Activated naive CD4-positive, alpha-beta T cell treated with anti-CD3 and anti-CD28 coated beads for 36 hours (primary cell): ENCODE measurements around the gene PTH2R. TPM values are rescaled to one million over a fixed set of nuclear protein-coding genes. Genes with fewer than 3 reads are reported as not detected.

ENCODE experiments used
- CTCF ChIA-PET: fragments of 350-600 bp; sonication (Branson Sonifier 250); formaldehyde crosslinking; loops from one replicate; lab custom pipeline; 2021; ENCODE audit warnings: antibody characterized with exemption; lab: Charles Lee
- DNase-seq: peaks from one replicate; pipeline ENCODE4 v3.0.0-alpha.2; 2020
- H3K27ac Mint-ChIP-seq: one replicate; pipeline ENCODE4 v1.8.0; 2021; ENCODE audit warnings: mild to moderate bottlenecking, mixed read lengths
- H3K27me3 Mint-ChIP-seq: one replicate; pipeline ENCODE4 v1.8.0; 2021; ENCODE audit warnings: low read depth, mixed read lengths
- H3K36me3 Mint-ChIP-seq: one replicate; pipeline ENCODE4 v1.8.0; 2021; ENCODE audit warnings: low read depth, mixed read lengths
- H3K4me1 Mint-ChIP-seq: one replicate; pipeline ENCODE4 v1.8.0; 2021; ENCODE audit warnings: low read depth, mixed read lengths
- H3K4me3 Mint-ChIP-seq: one replicate; pipeline ENCODE4 v1.8.0; 2021; ENCODE audit warnings: mild to moderate bottlenecking, moderate library complexity, mixed read lengths
- H3K9me3 Mint-ChIP-seq: one replicate; pipeline ENCODE4 v1.8.0; 2021; ENCODE audit warnings: mixed read lengths
- intact Hi-C: fragments of 100-400 bp; cut with micrococcal nuclease; formaldehyde crosslinking; loops from one replicate; pipeline ENCODE4 v1.15.1; 2023
- total RNA-seq, 2 experiments: library from RNA; stranded (reverse); gene quantifications; one replicate each; pipeline ENCODE4 v1.2.3, GENCODE V29; 2021

Gene PTH2R, protein sequence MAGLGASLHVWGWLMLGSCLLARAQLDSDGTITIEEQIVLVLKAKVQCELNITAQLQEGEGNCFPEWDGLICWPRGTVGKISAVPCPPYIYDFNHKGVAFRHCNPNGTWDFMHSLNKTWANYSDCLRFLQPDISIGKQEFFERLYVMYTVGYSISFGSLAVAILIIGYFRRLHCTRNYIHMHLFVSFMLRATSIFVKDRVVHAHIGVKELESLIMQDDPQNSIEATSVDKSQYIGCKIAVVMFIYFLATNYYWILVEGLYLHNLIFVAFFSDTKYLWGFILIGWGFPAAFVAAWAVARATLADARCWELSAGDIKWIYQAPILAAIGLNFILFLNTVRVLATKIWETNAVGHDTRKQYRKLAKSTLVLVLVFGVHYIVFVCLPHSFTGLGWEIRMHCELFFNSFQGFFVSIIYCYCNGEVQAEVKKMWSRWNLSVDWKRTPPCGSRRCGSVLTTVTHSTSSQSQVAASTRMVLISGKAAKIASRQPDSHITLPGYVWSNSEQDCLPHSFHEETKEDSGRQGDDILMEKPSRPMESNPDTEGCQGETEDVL
- not detected for total RNA-seq

GRCh38 chr2:208406474-208407451 is at the start of gene PTH2R:
TSS of gene PTH2R (plus strand) at chr2:208406792. CDS start at chr2:208407044, 252 bp downstream.
- CTCF ChIA-PET, result interaction anchor here (0.6 to 0.8 kb wide), 4 partner anchors 50 to 1592 kb away, joined by 3 to 8 read pairs (median 5); no protein-coding TSS in a partner anchor

DNA sequence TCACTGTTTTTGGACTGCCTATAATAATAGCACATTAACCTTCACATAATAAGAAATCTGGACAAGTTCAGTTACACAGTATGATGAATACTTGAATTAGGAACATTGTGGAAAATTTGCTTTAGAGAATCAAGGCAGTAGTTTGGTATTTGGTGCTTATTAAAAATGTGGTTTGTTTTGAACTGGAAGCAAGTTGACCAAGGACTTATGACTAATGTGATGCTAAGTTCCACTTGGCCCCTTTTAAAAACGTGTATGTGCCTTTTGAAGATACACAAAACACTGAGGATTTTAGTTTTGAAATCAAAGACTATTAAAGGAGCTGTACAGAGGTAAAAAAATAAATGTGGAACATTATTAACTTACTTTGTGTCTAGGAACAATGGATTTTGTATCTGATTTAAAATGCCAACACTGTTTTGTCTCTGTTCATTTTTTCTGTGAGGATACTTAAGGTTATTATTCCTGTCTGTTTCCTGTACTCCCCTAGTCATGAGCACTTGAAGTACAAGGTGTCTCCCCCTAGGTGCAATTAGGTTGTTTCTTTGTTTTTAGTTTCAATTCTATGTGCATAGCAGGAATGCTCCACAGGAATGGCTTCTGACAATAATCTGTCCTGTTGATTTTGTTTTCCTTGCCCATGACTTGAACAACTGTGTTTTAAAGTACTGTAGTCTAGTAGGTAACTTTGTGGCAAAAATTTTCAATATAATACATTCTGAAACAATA is 49.6 kb upstream of the PTH2R start:
- H3K4me1 Mint-ChIP-seq, result peaks cover 2% of the 10 kb centered on the region

More at GRCh38 chr2:208406474-208407451, at the start of gene PTH2R:
- intact Hi-C loops, result loop anchor here (5.0 to 10.0 kb wide), 3 partner anchors 801 to 1168 kb away; partner anchors contain the start of gene MAP2
- peaks cover 10% of the 10 kb centered on the region for H3K4me1 Mint-ChIP-seq
- no peak for DNase-seq
- H3K4me3 Mint-ChIP-seq, result no peak within 1 kb of the TSS
- H3K9me3 Mint-ChIP-seq, result no peaks in the 10 kb centered on the region
- peaks cover 41% of the 10 kb centered on the region for H3K27me3 Mint-ChIP-seq
- H3K27ac Mint-ChIP-seq, result no peak within 1 kb of the TSS
- no peaks in the 10 kb centered on the region for H3K36me3 Mint-ChIP-seq

GRCh38 chr2:208358758-208359631 is 47.6 kb upstream of the PTH2R start:
- DNase-seq, result no peak
- H3K36me3 Mint-ChIP-seq, result peaks cover 13% of the 10 kb centered on the region
- intact Hi-C loops, result loop anchor here (5.0 kb wide), 1 partner anchor 92 kb away; the partner anchor contains the start of gene PIKFYVE
- H3K27ac Mint-ChIP-seq, result no peak overlapping the region
- peaks cover 2% of the 10 kb centered on the region for H3K4me1 Mint-ChIP-seq
- CTCF ChIA-PET, result no interaction called here
- H3K27me3 Mint-ChIP-seq, result no peaks in the 10 kb centered on the region
- no peaks in the 10 kb centered on the region for H3K9me3 Mint-ChIP-seq
- H3K4me3 Mint-ChIP-seq, result no peak overlapping the region

More for the DNA sequence above, 49.6 kb upstream of the PTH2R start:
- no peak for DNase-seq
- no peaks in the 10 kb centered on the region for H3K27me3 Mint-ChIP-seq
- H3K27ac Mint-ChIP-seq, result no peak overlapping the region
- CTCF ChIA-PET, result interaction anchor here (0.6 to 1.1 kb wide), 2 partner anchors 50 to 116 kb away, joined by 4 to 8 read pairs; no protein-coding TSS in a partner anchor
- intact Hi-C loops, result loop anchor here (5.0 kb wide), 1 partner anchor 90 kb away; the partner anchor contains the start of gene PIKFYVE
- no peak overlapping the region for H3K4me3 Mint-ChIP-seq
- peaks cover 15% of the 10 kb centered on the region for H3K36me3 Mint-ChIP-seq
- H3K9me3 Mint-ChIP-seq, result no peaks in the 10 kb centered on the region

DNA sequence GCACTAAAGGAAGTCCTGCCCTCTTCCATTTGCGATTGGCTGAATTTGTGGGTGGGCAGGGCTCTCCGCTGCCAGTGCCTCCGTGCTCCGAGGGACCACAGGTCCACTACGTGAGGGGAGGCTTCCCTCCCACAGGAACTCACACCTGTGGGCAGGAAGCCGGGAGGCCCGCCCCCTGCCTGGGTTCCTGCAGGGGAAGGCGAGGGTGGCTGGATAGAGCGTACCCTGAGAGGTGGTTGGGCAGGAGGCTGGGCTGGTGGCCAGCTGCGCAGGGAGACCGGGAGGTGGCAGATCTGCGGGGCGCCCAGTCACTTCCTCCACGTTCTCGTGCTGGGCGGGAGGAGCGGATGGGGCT is 47.0 kb upstream of the PTH2R start:
- Mint-ChIP-seq H3K4me3 (no peak overlapping the region), H3K27me3 (no peaks in the 10 kb centered on the region), H3K27ac (no peak overlapping the region), H3K36me3 (peaks cover 12% of the 10 kb centered on the region), H3K4me1 (peaks cover 2% of the 10 kb centered on the region), H3K9me3 (no peaks in the 10 kb centered on the region)
- no peak for DNase-seq
- intact Hi-C loops, result loop anchor here (5.0 kb wide), 1 partner anchor 92 kb away; the partner anchor contains the start of gene PIKFYVE
- CTCF ChIA-PET, result no interaction called here

- CTCF ChIA-PET, result interaction anchor here (1.4 kb wide), 1 partner anchor 13 kb away, joined by 4 read pairs; no protein-coding TSS in a partner anchor
- Mint-ChIP-seq H3K9me3 (peaks cover 5% of the 10 kb centered on the region), H3K36me3 (peaks cover 16% of the 10 kb centered on the region), H3K4me3 (no peak overlapping the region), H3K27ac (no peak overlapping the region), H3K27me3 (no peaks in the 10 kb centered on the region), H3K4me1 (peaks cover 2% of the 10 kb centered on the region)
- DNase-seq, result no peak
- intact Hi-C loops, result no loop called here
These were observed 46.1 kb upstream of the PTH2R start for GRCh38 chr2:208360259-208361076.

DNA sequence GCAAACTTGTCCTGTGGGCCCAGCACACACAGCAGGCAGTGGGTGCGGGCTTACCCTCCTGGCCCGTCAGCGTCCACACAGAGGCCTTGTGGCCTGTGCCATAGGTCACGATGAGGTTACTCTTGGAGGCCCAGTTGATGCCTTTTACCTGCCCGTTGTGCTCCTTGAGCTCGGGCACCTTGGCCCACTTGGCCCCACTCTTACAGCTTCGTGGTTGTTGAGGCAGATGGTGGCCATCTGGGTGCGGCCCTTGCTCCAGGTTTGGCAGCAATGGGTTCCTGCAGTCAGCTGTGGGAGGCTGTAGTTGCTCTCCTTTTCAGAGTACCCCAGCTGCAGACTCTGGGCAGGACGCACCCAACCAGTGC is 45.5 kb upstream of the PTH2R start:
- H3K36me3 Mint-ChIP-seq, result peaks cover 16% of the 10 kb centered on the region
- intact Hi-C loops, result no loop called here
- H3K4me1 Mint-ChIP-seq, result peaks cover 2% of the 10 kb centered on the region
- H3K27me3 Mint-ChIP-seq, result no peaks in the 10 kb centered on the region
- CTCF ChIA-PET, result interaction anchor here (1.4 kb wide), 1 partner anchor 12 kb away, joined by 4 read pairs; no protein-coding TSS in a partner anchor
- DNase-seq, result no peak
- peaks cover 5% of the 10 kb centered on the region for H3K9me3 Mint-ChIP-seq
- H3K27ac Mint-ChIP-seq, result no peak overlapping the region
- H3K4me3 Mint-ChIP-seq, result no peak overlapping the region

- Mint-ChIP-seq H3K27ac (no peak overlapping the region), H3K9me3 (peaks cover 5% of the 10 kb centered on the region), H3K27me3 (peaks cover 9% of the 10 kb centered on the region), H3K4me3 (no peak overlapping the region), H3K36me3 (peaks cover 12% of the 10 kb centered on the region), H3K4me1 (no peaks in the 10 kb centered on the region)
- no peak for DNase-seq
- intact Hi-C loops, result no loop called here
- CTCF ChIA-PET, result no interaction called here
These were observed 43.1 kb upstream of the PTH2R start for GRCh38 chr2:208363485-208363884.

GRCh38 chr2:208366215-208367127 is 40.1 kb upstream of the PTH2R start:
- Mint-ChIP-seq H3K9me3 (peaks cover 5% of the 10 kb centered on the region), H3K4me1 (no peaks in the 10 kb centered on the region), H3K36me3 (peaks cover 8% of the 10 kb centered on the region), H3K27me3 (peaks cover 9% of the 10 kb centered on the region), H3K27ac (no peak overlapping the region), H3K4me3 (no peak overlapping the region)
- no peak for DNase-seq
- CTCF ChIA-PET, result interaction anchor here (0.6 kb wide), 1 partner anchor 1246 kb away, joined by 5 read pairs; no protein-coding TSS in a partner anchor
- intact Hi-C loops, result no loop called here

DNA sequence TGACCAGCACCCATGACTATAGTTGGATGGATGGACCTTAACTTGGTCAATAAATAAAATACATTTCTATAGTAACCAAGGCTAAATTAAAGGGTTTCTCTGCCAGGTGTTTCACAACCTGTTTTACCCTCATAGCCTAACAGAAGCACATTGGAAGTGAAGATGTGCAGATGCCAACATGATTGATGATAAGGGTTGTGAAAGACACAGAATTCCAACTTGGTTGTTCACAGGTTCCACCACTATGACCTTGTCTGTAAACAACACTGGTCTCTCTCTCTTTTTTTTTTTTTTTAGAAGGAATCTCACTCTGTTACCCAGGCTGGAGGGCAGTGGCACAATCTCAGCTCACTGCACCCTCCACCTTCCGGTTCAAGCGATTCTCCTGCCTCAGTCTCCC is 37.5 kb upstream of the PTH2R start:
- CTCF ChIA-PET, result interaction anchor here (0.6 to 0.8 kb wide), 2 partner anchors 11 to 99 kb away, joined by 3 to 4 read pairs; no protein-coding TSS in a partner anchor
- no peaks in the 10 kb centered on the region for H3K4me1 Mint-ChIP-seq
- H3K9me3 Mint-ChIP-seq, result peaks cover 5% of the 10 kb centered on the region
- H3K36me3 Mint-ChIP-seq, result peaks cover 7% of the 10 kb centered on the region
- H3K4me3 Mint-ChIP-seq, result no peak overlapping the region
- intact Hi-C loops, result no loop called here
- no peak overlapping the region for H3K27ac Mint-ChIP-seq
- H3K27me3 Mint-ChIP-seq, result peaks cover 9% of the 10 kb centered on the region
- no peak for DNase-seq
